Right atrium auricular region (tissue), 2 donors: ENCODE measurements around the gene ENTHD1. TPM values are rescaled to one million over a fixed set of nuclear protein-coding genes. Genes with fewer than 3 reads are reported as not detected.

Source experiments
- DNase-seq: peaks from one replicate; pipeline ENCODE4 v3.0.0-alpha.2; 2019; ENCODE audit warnings: low spot score
- H3K27ac ChIP-seq, 2 donors: fragments of 200-600 bp; sonication (generic); 1 replicate in 1 of 2; 2 replicates in 1 of 2; pipeline ENCODE4 v1.5.1; 2016 to 2019
- H3K27me3 ChIP-seq, 2 donors: fragments of 200-600 bp; sonication (generic); one replicate each; pipeline versions ENCODE4 v1.5.1 to v1.6.0; 2017 to 2019
- H3K36me3 ChIP-seq: fragments of 200-600 bp; sonication (generic); one replicate; pipeline ENCODE4 v1.5.1; 2016
- H3K4me1 ChIP-seq, 2 donors: fragments of 200-600 bp; sonication (generic); one replicate each; pipeline versions ENCODE4 v1.5.1 to v1.6.0; 2017 to 2019
- H3K4me3 ChIP-seq, 2 donors: fragments of 200-600 bp; sonication (generic); 1 replicate in 1 of 2; 2 replicates in 1 of 2; pipeline ENCODE4 v1.5.1; 2017 to 2019; ENCODE audit warnings: mild to moderate bottlenecking in 1 of 2, moderate library complexity in 1 of 2
- H3K9me3 ChIP-seq, 2 donors: fragments of 200-600 bp; sonication (generic); one replicate each; pipeline ENCODE4 v1.5.1; 2019
- total RNA-seq, 2 donors: library from RNA; depleted of rRNA; stranded (reverse); fragments of >200 nt; gene quantifications; one replicate each; pipeline ENCODE4 v1.1.0, GENCODE V29; 2016
- TF ChIP-seq, protein P1 (sequence below), 2 donors: fragments of 200-600 bp; sonication (generic); IDR thresholded peaks; one replicate each; pipeline ENCODE4 v1.5.1; 2019; ENCODE audit warnings: antibody characterized with exemption in 2 of 2

Gene ENTHD1
- total RNA-seq, 2 donors from 2014 or later = not detected

- Histone ChIP-seq H3K27ac (no peak overlapping the region), H3K9me3 (peaks cover 0 to 10% of the 10 kb centered on the region in 2 donors), H3K36me3 (no peaks in the 10 kb centered on the region), H3K4me1 (no peaks in the 10 kb centered on the region), H3K27me3 (no peaks in the 10 kb centered on the region), H3K4me3 (no peak overlapping the region)
- TF ChIP-seq, protein P1, sequence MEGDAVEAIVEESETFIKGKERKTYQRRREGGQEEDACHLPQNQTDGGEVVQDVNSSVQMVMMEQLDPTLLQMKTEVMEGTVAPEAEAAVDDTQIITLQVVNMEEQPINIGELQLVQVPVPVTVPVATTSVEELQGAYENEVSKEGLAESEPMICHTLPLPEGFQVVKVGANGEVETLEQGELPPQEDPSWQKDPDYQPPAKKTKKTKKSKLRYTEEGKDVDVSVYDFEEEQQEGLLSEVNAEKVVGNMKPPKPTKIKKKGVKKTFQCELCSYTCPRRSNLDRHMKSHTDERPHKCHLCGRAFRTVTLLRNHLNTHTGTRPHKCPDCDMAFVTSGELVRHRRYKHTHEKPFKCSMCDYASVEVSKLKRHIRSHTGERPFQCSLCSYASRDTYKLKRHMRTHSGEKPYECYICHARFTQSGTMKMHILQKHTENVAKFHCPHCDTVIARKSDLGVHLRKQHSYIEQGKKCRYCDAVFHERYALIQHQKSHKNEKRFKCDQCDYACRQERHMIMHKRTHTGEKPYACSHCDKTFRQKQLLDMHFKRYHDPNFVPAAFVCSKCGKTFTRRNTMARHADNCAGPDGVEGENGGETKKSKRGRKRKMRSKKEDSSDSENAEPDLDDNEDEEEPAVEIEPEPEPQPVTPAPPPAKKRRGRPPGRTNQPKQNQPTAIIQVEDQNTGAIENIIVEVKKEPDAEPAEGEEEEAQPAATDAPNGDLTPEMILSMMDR (IDR thresholded peaks at IDR 0.05) = no peak
- no peak for DNase-seq
Observed at GRCh38 chr22:39776295-39777009, 117.1 kb downstream of the ENTHD1 start.

DNA sequence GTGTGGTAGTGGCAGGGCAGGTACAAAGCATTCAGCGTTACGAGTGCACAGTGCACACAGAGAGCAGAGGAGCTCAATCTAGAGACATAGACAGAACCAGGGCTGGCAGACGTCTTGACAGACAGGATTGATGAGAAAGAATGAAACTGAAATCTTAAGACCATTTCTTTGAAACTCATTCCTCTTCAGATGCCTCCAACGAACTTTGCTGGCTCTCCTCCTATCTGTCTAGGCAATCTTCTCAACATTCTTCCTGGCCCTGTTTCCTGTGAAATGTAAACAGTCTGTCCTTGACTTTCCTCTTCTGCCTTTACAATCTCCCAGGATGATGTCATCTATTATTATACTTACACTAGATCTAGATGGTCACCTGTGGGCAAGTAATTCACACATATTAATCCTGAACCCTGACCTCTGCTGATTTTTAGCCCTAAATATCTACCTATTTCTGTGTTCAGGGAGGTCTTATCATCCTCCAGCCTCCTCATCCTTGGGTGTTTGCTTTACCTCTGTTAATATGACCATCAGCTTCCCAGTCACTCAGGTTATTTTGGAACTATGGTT, 119.5 kb downstream of the ENTHD1 start:
- TF ChIP-seq, protein P1 (IDR thresholded peaks at IDR 0.05) = no peak
- Histone ChIP-seq H3K27me3 (no peaks in the 10 kb centered on the region), H3K4me1 (no peaks in the 10 kb centered on the region)

GRCh38 chr22:39773503-39773902, 120.1 kb downstream of the ENTHD1 start:
- Histone ChIP-seq H3K4me1 (no peaks in the 10 kb centered on the region), H3K27ac (no peak overlapping the region), H3K9me3 (peaks cover 0 to 13% of the 10 kb centered on the region in 2 donors), H3K36me3 (no peaks in the 10 kb centered on the region), H3K4me3 (no peak overlapping the region), H3K27me3 (no peaks in the 10 kb centered on the region)
- TF ChIP-seq, protein P1 (IDR thresholded peaks at IDR 0.05) = no peak
- no peak for DNase-seq

More for the DNA sequence above, 119.5 kb downstream of the ENTHD1 start:
- Histone ChIP-seq H3K27ac (no peak overlapping the region), H3K4me3 (no peak overlapping the region), H3K36me3 (no peaks in the 10 kb centered on the region), H3K9me3 (peaks cover 0 to 13% of the 10 kb centered on the region in 2 donors)
- no peak for DNase-seq

DNA sequence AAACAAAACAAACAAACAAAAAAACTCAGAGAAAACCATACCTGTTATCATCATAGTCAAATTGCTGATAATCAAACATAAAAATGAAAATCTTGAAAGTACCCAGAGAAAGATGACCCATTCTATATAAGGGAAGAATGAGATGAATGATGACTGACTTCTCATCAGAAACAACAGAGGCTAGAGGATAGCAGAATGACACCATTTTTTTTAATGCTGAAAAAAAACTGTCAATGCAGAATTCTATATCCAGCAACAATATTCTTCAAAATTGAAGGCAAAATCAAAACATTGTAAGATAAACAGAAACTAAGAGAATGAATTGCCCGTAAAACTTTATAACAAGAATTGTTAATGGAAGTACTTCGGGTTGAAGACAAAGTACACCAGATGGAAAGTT, 122.1 kb downstream of the ENTHD1 start:
- no peak overlapping the region for H3K4me3 ChIP-seq
- no peaks in the 10 kb centered on the region for H3K27me3 ChIP-seq
- peaks cover 0 to 13% of the 10 kb centered on the region in 2 donors for H3K9me3 ChIP-seq

GRCh38 chr22:39765661-39766060, 127.9 kb downstream of the ENTHD1 start:
- H3K27ac ChIP-seq = no peak overlapping the region
- no peaks in the 10 kb centered on the region for H3K36me3 ChIP-seq
- no peak for DNase-seq
- no peaks in the 10 kb centered on the region for H3K4me1 ChIP-seq
- H3K4me3 ChIP-seq = no peak overlapping the region
- TF ChIP-seq, protein P1 (IDR thresholded peaks at IDR 0.05) = no peak
- H3K27me3 ChIP-seq = no peaks in the 10 kb centered on the region
- peaks cover 0 to 4% of the 10 kb centered on the region in 2 donors for H3K9me3 ChIP-seq

More for the DNA sequence above, 122.1 kb downstream of the ENTHD1 start:
- TF ChIP-seq, protein P1 (IDR thresholded peaks at IDR 0.05) = no peak
- Histone ChIP-seq H3K36me3 (no peaks in the 10 kb centered on the region), H3K27ac (no peak overlapping the region), H3K4me1 (no peaks in the 10 kb centered on the region)
- DNase-seq = no peak
